ENCODE data around the gene ADORA2B.
"Not testable (repeated sequence)": the region's sequence is repeated elsewhere in the genome, so short reads cannot be mapped to it uniquely, and the experiment has no call there.

ADORA2B gene

DNA sequence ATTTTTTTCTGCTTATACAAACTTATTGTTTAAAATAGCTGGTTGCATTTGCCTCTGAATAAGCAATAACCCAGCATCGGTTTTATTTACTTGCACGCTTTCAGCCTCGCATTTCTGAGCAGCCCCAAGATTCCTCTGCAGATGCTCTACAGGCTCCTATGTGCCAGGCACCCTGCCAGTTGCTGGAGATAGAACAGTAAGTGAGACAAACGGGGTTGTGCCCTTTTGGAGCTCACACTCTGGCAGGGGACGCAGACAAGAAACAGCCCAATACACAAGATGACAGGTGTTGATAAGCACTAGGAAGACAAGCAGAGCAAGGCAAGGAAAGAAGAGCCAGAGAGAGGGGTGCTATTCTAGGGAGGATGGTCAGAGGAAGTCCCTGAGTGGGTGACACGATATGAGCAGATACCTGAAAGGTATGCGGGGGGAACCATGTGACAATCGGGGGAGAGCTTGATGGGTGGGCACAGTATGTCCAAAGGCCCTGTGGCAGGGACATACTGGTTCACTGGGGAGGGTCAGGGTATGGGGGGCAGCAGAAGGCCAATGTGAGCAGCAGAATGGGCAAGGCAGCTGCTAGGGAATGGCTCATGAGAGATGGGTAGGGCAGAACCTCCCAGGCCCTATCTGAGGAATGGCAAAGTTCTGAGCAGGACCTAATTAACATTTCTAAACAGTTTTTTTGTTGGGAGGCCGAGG, 18.7 kb upstream of the ADORA2B start:
- DNase-seq: no peak

DNA sequence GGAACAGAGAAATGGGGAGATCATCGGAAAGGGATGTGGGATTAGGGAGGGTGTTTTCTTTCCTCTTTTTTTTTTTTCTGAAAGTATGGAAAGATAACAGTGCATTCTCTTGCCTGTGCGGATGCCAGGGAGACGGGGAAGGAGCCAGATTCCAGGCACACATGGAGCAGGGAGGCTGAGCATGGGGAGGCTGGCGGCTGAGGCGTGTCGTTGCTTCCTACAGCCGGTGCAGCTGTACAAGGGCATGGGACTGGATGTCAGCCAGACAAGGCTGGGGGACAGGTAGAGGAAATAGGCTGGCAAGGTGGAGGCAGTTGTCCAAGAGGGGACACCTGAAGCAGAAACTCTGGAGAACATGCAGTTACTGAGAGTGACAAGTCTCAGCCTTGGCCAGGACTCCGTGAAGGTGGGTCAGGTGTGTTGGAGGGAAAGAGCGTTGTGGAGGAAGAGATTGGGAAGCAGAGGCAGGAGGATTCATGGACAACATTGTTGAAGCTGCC, 16.6 kb upstream of the ADORA2B start:
- DNase-seq: no peak

DNA sequence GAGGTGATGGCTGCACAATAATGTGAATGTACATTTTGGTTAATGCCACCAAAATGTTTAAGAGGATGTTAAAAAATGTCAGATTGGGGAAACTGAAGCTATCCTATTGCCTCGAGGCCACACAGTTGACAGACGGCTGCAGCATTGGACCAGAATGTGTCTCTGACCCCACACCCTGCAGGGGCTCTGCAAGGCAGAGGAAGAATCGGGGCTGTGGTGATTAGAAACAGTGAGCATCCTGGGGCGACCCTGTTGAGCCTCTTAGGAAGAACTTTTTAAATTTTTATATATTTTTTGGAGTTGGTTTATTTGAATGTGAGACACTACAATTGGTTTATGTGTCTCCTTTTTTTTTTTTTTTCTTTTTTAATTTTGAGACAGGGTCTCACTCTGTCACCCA, 15.0 kb upstream of the ADORA2B start:
- no peak for DNase-seq

DNA sequence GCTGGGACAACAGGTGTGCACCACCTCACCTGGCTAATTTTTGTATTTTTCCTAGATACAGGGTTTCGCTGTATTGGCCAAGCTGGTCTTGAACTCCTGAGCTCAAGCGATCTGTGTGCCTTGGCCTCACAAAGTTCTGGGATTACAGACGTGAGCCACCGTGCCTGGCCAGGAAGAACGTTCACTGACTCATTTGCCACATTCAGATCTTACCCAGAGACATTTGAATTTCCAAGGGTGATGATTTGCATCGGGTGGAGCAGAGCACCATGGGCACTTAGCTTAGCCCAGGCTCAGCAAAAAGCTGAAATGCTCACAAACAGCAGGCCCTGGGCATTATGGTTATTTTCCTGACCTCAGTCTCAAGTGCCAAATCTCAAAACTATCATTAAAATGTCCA, 14.5 kb upstream of the ADORA2B start:
- DNase-seq: no peak

DNA sequence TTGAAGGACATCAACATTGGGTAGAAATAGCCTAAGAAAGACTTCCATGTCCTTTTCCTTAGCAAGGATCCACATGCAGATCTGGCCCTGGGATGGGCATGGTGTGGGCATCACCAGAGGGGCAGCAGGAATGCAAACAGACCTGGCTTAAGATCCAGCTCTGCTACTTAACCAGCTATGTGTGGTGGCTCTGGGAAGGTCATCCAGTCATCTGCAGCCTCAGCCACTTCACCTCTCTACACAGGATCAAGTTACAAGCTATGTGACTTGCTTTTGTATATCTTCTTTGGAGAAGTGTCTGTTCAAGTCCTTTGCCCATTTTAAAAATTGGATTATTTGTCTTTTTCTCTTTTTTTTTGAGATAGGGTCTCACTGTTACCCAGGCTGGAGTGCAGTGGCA, 13.5 kb upstream of the ADORA2B start:
- no peak for DNase-seq

DNA sequence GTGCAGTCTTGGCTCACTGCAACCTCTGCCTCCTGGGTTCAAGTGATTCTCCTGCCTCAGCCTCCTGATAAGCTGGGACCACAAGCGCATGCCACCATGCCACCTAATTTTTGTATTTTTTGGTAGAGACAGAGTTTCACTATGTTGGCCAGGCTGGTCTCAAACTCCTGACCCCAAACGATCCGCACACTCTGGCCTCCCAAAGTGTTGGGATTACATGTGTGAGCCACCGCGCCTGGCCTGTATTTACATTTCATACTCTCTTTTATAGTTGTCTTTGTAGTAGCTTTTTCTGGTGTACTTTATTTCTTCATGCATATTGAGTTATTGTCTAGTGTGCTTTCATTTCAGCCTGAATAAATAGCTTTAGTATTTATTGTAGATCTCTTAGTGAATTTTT, 10.1 kb upstream of the ADORA2B start:
- no peak for DNase-seq

DNA sequence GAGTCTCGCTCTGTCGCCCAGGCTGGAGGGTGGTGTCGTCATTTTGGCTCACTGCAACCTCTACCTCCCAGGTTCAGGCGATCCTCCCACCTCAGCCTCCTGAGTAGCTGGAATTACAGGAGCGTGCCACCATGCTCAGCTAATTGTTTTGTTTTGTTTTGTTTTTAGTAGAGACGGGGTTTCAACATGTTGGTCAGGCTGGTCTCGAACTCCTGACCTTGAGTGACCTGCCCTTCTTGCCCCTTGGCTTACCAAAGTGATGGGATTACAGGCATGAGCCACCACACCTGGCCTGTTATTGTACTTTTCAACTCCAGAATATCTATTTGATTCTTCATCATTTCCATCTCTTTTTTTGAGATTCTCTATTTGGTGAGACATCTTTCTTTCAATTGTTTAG, 9.0 kb upstream of the ADORA2B start:
- no peak for DNase-seq

DNA sequence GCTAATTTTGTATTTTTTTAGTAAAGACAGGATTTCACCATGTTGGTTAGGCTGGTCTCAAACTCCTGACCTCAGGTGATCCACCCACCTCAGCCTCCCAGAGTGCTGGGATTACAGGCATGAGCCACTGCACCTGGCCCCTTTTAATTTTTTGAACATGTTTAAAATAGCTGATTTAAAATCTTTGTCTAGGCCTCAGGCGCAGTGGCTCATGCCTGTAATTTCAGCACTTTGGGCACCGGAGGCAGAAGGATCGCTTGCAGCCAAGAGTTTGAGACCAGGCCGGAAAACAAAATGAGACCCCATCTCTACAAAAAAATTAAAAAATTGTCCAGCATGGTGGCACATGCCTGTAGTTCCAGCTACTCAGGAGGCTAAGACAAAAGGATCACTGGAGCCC, 8.4 kb upstream of the ADORA2B start:
- not testable (repeated sequence) for DNase-seq

DNA sequence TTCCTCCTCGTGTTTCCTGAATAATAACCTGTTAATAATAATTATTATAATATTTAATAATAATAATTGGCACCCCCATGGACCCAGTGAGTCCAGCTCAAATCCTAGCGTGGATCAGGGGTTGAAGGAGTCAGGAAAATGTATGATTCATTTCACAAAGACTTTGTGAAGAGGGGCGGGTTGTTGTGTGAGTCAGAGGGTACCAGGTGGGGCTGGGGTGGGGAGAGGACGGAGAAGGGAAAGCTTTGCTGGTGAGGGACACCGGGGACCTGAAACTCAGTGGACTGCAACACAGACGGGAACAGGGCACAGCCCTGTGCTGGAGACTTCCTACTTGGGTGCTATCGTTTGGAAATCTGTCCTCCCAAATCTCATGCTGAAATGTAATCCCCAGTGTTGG, 3.1 kb upstream of the ADORA2B start:
- DNase-seq: no peak

DNA sequence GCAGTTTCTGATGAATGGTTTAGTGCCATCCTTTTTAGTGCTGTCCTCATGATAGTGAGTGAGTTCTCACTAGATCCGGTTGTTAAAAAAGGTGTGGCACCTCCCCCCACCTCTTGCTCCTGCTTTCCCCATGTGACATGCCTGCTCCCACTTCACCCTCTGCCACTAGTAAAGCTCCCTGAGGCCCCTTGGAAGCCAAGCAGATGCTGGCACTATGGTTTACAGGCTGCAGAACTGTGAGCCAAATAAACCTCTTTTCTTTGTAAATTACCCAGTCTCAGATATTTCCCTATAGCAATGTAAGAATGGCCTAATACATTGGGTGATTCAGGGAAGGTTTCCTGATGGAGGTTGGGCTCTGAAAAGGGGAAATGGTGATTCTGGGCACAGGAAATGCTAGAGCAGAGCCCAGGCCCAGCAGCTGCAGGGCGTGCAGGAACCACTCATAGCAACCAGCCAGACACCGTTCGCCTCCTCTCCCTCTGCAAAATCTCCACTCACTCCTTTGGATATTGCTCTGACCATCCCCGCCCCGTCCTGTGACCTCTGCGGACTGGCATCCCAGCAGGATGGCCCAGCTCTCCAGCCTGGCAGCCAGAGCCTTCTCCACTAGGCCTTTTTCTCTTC, 2.6 kb upstream of the ADORA2B start:
- no peak for DNase-seq

DNA sequence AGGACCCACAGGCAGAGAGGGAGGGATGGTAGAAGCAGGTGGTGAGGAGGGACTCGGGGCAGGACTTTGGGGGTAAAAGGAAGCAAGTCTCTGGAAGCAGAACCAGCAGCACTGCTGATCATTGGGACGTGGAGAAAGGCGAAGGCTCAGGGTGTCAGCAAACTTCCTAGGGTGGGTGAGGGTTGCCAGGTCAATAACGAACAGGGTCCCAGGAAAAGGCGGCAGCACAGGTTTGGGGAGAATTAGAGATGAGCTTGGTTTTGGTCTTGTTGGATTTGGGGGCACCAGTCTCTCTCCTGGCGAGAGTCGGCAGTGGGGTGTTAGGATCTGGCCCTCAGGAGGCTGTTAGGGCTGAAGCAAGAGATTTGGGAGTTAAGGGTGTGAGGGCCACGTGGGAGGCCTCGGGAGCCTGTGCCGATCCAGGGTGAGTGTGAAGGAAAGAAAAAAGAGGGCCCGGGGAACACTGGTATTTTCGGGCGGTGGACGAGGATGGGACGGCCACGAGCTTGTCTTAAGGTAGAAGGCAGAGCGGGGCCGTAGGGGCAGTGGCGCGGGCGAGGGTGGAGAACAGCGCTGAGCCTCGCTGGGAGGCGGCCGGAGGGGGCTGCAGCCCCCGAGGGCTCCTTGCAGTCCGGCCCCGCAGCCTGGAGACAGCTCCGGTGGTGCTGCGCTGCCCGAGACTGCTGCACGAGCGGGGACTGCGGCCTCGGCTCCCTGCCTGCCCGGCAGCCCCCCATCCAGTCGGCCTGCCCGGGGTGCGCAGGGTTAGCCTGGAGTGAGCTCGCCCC, 765 bp upstream of the ADORA2B start:
- DNase-seq: no peak

DNA sequence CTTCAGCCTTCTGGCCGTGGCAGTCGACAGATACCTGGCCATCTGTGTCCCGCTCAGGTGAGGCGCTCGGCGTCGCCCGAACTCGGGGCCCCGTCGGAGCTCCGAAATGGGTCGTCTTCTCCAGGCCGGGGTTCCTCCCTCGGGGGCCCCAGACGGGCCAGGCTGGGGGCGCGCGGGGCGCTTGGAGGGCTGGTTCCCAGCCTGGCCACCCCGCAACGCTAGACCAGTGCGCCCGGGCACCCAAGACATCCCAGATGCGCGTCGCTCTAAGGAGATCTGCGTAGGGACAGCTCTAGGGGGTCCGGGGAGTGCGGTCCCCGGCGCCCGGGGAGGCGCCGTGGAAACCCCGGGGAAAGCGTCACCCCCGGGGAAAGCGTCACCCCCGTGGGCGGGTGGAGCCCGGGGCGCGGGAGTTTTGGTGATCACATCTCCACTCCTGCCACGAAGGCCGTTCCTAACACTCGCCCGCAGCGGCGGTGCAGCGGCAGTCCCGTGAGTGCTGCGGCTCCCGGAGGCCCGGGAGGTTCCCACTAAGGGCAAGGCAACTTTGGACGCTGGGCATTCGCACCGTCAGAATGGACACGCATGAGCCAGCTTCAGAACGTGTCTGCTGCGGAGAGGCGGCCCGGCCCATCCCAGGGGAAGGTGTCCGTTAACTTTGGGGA, 729 bp downstream of the ADORA2B start:
- DNase-seq: no peak

DNA sequence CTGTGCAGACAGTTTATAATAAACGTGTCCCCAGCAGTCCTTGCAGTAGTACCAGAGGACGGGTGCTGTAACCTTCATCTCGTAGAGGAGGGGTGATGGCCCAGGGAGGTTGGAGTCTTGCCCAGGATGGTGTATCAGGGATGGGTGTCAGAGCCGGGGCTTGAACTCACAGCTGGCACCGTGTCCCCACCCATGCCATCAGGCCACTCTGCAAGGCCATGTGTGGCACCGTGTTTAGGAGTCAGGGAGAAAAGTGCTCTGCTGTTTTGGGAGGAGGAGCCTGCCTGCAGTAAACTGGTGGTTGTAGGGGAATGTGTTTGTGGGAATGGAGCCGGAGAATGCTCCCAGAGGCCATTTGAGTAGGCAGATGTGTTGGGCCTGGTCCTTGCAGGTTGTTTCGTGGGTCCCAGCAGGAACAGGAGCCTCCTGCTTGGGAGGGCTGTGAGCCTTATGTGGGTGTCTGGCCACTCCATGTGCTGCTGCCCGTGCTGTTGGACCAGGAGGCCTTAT, 1.7 kb downstream of the ADORA2B start:
- no peak for DNase-seq

DNA sequence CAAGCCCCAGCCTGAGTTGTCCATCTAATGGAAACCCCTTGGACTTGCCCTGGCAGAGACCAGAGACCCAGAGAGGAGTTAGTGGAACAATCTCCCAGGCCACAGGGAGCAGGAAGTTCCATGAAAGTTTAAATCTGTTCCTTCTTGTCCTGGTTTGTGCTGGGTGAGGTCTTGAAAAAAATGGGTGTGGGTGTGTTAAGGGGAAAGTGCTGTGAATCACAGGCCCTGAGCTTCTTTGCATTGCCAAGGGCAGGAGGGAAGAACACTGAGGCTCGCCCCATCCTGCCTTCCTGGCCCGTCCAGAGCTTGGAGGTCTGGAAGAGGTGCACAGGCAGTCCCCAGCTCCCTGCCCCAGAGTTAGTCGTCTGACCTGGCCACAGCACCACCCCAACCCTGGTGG, 2.3 kb downstream of the ADORA2B start:
- no peak for DNase-seq

DNA sequence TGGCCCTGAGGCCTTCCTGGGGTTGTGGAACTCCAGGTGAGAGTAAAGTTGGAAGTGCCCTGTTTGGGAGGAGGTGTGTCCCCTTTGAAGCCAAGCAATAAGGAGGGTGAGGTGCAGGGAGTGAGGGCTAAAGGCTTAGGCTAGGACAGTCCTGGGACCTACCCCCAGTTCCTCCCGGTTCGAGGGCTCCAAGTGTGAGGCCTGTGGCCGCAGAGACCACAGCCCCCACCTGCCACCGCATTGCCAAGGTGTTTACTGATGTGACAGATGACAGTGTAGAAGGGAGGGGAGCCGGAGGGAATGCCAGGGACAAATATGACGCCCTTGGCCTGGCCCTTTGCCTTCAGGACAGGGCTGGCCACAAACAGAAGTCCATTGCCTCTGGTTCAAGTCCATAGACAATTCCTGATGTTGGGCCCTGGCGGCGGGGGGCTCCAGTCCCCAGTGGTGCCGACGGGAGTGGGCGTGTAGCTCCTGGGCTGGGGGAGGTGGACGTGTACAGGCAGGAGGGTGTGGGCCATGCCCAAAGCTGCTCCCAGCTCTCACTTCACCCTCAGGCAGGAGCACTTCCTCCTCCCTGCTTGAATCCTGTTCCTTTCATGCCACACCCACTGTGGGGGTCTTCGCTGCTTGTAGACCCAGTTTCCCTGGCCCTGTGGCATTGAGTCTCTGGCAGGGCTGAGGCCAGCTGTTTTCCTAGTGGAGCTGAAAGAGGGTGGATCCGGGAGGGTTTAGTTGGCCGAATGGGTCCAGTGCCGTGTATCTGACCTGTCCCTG, 3.2 kb downstream of the ADORA2B start:
- no peak for DNase-seq

DNA sequence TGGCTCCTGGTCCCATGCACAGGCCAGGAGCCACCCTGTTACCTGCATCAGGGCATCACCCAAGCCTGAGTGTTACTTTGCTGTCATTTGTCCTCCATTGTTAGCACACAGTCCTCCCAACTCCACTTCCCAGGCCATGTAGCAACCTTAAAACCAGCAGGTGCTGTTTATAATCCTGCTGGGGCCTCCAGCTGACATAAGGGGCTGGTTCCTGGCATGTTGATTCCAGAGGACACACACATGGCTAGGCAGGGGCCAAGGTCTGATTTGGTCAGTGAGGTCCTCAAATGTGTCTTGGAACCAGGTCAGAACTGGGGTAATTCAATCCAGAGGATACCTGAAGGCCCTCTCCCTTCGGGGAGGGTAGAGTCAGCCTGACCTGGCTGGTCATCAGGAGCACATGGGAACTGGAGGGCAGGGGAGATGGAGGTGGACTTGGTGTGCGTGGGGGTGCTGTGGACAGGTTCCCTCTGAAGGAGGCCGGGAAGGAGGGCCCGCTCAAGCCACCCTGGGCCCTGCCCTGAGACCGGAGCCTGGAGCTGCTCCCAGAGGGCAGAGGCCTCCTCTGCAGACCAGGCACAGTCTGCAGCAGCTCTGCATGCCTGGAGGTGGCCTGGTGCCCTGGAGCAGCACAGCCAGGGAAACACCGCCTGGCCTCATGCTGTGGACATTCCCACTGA, 6.6 kb downstream of the ADORA2B start:
- no peak for DNase-seq

DNA sequence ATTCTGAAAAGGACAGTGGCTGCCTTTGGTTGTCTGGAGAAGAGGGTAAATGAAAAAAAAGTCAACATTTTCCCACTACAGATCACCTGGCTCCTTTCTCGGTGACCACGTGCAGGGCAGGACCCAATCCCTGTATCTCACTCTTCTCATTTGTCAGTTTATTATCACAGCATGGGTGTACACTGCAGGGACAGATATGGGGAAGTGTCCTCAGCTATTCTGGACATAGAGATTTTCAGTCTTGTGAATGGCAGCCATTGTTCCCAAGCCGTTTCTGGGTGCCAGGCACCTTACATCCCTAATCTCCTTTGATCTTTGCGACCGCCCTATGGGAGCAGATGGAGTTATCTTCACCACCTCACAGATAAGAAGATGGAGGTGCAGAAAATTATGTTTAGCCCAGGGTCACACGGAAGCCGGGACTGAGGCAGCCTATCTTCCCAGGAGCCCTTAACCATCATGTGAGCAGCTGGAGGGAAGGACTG, 7.2 kb downstream of the ADORA2B start:
- no peak for DNase-seq

DNA sequence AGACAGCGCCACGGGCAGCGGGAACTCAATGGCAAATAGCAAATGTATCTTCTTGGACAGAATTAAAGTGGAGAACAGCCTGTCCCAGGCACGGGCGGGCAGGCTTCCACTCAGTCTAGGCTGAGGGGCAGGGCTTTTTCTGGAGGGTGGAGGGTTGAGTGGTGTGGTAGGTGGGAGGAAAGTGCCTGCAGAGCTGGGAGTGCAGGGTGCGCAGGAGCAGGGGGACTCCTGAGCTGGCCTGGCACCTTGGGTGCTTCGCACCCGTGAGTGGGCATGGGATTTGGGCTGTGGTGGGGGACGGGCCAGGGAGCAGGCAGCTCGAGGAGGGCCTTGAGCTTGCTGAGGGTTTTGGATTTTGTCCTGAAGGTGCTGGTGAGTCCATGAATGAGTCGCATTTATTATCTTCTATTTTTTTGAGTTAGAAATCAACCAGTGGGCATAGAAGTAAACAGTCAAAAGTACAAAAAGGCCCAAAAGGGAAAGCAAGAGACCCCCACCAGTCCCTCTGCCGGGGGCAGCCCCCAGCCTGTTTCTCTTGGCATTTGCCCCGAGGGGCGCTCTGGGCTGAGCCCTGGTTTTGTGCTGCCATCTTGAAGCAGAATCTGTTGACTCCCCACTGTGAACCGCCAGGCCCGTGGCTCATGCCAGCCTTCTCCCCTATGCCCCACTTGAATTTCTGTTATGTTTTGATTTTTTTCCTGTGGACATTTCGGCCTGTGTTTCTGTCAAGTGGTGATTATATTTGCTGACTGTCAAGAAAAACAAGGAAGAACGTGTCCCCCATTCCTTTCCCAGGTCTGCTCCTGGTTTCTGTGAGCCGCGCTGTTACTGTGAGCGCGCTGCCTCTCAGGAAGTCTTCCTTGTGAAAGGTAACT, 8.2 kb downstream of the ADORA2B start:
- DNase-seq: no peak

DNA sequence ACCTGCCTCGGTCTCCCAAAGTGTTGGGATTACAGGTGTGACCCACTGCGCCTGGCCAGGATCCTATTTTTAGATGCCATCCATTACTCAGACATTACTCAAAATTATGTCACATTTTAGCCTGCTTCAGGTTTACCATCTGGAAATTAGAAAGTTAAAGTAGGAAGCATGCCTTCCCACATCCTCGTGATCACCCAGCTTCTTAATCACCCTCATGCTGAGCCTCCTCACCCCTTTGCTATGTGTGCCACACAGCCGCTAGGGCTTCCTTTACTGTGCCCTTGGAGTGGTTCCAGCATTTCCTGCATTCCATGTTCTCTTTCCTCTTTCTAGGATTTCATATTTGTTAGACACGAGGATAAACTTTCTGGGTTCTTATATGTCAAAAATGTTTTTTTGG, 9.3 kb downstream of the ADORA2B start:
- DNase-seq: no peak

DNA sequence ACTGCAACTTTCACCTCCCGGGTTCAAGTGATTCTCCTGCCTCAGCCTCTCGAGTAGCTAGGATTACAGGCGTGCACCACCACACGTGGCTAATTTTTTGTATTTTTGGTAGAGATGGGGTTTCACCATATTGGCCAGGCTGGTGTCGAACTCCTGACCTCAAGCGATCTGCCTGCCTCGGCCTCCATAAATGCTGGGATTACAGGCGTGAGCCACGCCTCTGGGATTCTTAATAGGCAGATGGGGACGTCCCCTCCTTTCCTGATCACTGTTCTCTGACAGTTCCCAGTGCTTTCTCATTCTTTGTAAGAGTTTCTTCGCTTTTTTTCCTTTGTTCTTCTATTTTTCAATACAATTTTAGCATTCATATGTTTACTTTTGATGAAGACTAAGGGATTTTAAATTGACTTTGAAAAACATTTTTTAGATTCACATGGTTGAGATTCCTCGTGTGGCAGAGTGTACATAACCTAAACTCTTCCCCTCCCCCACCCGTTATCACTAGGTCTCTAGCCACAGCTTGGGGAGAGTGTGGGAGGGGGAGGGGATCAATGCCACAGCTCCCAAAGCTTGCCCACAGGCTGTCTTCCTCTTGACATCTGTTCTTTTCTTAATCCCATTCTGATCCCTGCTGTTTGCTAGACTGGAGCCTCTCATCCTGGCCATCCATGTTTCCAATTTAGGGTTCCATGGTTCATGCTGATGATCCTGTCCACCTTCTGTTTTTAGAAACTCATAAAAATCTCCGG, 11.0 kb downstream of the ADORA2B start:
- DNase-seq: no peak
